ENCODE measurements around the gene ACOT8. TPM values are rescaled to one million over a fixed set of nuclear protein-coding genes. Genes with fewer than 3 reads are reported as not detected.
"Not testable (repeated sequence)": the region's sequence is repeated elsewhere in the genome, so short reads cannot be mapped to it uniquely, and the experiment has no call there.

The ACOT8 gene
- total and polyA plus RNA-seq, 5 experiments from 2014 or later: 29.6 to 46.2 (median 37.5) TPM

DNA sequence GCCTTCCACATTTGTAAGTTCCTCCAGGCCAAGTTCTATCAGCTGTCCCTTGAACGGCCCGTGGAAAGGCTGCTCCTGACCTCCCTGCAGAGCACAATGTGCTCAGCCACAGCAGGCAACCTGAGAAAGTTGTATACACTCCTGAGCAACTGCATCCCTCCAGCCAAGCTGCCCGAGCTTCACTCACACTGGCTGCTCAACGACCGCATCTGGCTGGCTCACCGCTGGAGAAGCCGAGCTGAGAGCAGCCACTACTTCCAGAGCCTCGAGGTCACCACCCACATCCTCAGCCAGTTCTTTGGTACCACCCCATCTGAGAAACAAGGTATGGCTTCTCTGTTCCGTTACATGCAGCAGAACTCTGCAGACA lies 25.9 kb upstream of the ACOT8 start:
- peak overlapping the region in 7 of 10 donors; percentile 40 to 90 (median 70) for H3K27ac Mint-ChIP-seq
- H3K36me3 Mint-ChIP-seq: peaks cover 0 to 29% (median 0%) of the 10 kb centered on the region in 3 donors
- H3K4me3 Mint-ChIP-seq: peak overlapping the region in 9 of 10 donors; percentile 12 to 78 (median 38)
- peaks cover 22 to 49% (median 46%) of the 10 kb centered on the region in 4 donors for H3K4me1 Mint-ChIP-seq
- DNase-seq: no peak
- no peak for ATAC-seq
- no peaks in the 10 kb centered on the region for H3K27me3 Mint-ChIP-seq
- POLR2A ChIA-PET: interaction anchor here (1.1 to 5.0 kb wide), 3 partner anchors 10 to 51 kb away, joined by 3 to 56 read pairs (median 34); partner anchors contain the start of genes ACOT8, PCIF1 and ZSWIM3
- H3K9me3 Mint-ChIP-seq: no peaks in the 10 kb centered on the region

DNA sequence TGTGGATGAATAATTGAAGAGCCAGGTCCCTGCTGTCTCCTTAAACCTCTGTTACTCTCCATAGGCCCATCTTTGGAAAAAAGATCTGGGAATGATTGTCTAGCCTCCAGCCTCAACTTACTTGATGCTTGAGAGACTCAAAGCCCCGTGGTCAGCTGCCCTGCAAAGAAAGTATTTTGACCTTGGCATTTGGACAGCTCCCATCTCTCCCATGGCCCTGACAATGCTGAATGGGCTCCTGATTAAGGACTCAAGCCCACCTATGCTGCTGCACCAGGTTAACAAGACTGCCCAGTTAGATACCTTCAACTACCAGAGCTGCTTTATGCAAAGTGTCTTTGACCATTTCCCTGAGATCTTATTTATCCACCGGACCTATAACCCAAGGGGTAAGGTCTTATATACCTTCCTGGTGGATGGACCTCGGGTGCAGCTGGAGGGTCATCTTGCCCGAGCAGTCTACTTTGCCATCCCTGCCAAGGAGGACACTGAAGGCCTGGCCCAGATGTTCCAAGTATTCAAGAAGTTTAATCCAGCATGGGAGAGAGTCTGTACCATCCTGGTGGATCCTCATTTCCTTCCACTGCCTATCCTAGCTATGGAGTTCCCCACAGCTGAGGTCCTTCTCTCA lies 25.4 kb upstream of the ACOT8 start:
- POLR2A ChIA-PET: interaction anchor here (1.1 to 5.0 kb wide), 9 partner anchors 8 to 90 kb away, joined by 3 to 56 read pairs (median 8); partner anchors contain the start of genes ACOT8, CTSA, NEURL2 and PCIF1
- DNase-seq (no peak), ATAC-seq (no peak)
- Mint-ChIP-seq H3K27me3 (no peaks in the 10 kb centered on the region), H3K9me3 (no peaks in the 10 kb centered on the region), H3K4me3 (peak overlapping the region; percentile 26 to 91 (median 77)), H3K4me1 (peaks cover 22 to 48% (median 44%) of the 10 kb centered on the region in 4 donors), H3K36me3 (peaks cover 0 to 29% (median 0%) of the 10 kb centered on the region in 3 donors), H3K27ac (peak overlapping the region; percentile 20 to 90 (median 76))

GRCh38 chr20:45880988-45881788 lies 24.0 kb upstream of the ACOT8 start, which contains the start of gene ZSWIM1:
TSS of gene ZSWIM1 (plus strand) at chr20:45881227. CDS start at chr20:45882593, 1,366 bp downstream.
- DNase-seq: peak; percentile 91 to 99 (median 98)
- ATAC-seq: peak; percentile 99 to 100
- Mint-ChIP-seq H3K4me1 (peaks cover 20 to 45% (median 39%) of the 10 kb centered on the region in 4 donors), H3K27ac (peak within 1 kb of the TSS; percentile 86 to 98 (median 96)), H3K4me3 (peak within 1 kb of the TSS; percentile 87 to 96 (median 91)), H3K27me3 (no peaks in the 10 kb centered on the region), H3K36me3 (peaks cover 0 to 31% (median 0%) of the 10 kb centered on the region in 3 donors), H3K9me3 (no peaks in the 10 kb centered on the region)
- POLR2A ChIA-PET: interaction anchor here (0.7 to 5.0 kb wide), 14 partner anchors 10 to 91 kb away, joined by 3 to 56 read pairs (median 5); partner anchors contain the start of genes ACOT8, CTSA, DNTTIP1 and NEURL2

DNA sequence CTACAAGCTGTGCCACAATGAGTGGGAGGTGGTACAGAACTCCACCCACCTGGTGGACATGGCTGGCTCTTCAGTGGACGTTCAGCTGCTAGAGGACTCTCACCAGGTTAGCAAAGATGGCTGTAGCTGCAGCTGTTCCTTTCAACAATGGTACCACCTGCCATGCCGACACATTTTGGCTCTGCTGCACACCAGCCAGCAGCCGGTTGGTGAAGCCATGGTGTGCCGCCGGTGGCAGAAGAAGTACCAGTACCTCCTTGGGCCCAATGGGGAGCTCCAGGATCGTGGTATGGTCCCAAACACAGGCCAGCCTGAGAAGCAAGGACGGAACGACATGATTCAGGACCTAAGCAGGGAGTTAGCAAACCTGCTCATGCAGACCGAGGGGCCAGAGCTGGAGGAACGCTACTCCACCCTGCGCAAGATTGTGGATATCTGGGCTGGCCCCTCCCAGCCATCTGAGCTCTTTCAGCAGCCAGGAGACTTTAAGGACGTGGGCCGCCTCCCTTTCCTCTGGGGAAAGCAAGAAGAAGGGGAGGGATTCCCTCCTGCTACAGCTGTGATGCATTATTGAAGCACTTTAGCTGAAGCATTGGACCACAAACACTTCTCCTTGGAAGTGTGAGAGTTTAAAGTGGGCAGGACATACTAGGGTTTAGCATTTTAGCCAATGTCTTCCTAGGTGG lies 21.0 kb upstream of the ACOT8 start:
- DNase-seq: no peak
- no peak for ATAC-seq
- H3K27me3 Mint-ChIP-seq: no peaks in the 10 kb centered on the region
- H3K9me3 Mint-ChIP-seq: no peaks in the 10 kb centered on the region
- peaks cover 13 to 27% (median 25%) of the 10 kb centered on the region in 4 donors for H3K4me1 Mint-ChIP-seq
- H3K36me3 Mint-ChIP-seq: peaks cover 0 to 12% (median 0%) of the 10 kb centered on the region in 3 donors
- POLR2A ChIA-PET: interaction anchor here (0.9 to 1.5 kb wide), 2 partner anchors 30 to 57 kb away, joined by 3 to 5 read pairs; partner anchors contain the start of gene PCIF1
- H3K4me3 Mint-ChIP-seq: no peak overlapping the region
- no peak overlapping the region for H3K27ac Mint-ChIP-seq

DNA sequence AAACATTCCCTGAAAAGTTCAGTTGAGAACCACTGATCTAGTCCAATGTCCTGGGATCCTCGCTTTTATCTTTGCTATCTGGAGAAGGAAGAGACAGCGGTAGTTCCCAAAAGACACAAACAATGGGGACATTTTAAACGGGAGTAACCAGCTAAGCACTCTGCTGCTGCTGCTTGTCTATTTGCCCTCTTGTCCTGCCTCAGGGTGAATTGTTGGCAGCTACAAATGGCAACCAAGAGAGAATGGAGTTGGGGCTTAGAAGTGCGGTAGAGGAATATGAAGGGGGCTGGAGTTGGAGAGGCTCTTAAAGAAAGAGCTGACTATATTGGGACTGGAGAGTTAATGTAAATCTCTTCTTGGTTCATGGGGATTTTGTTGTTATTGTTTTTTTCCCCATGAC lies 17.4 kb upstream of the ACOT8 start:
- no peak for ATAC-seq
- H3K4me3 Mint-ChIP-seq: no peak overlapping the region
- H3K36me3 Mint-ChIP-seq: peaks cover 0 to 10% (median 4%) of the 10 kb centered on the region in 3 donors
- no peak for DNase-seq
- H3K4me1 Mint-ChIP-seq: peaks cover 0 to 1% (median 0%) of the 10 kb centered on the region in 4 donors
- no peaks in the 10 kb centered on the region for H3K27me3 Mint-ChIP-seq
- H3K9me3 Mint-ChIP-seq: no peaks in the 10 kb centered on the region
- no peak overlapping the region for H3K27ac Mint-ChIP-seq
- POLR2A ChIA-PET: interaction anchor here (0.5 kb wide), 1 partner anchor 13 kb away, joined by 4 read pairs; no protein-coding TSS in a partner anchor

DNA sequence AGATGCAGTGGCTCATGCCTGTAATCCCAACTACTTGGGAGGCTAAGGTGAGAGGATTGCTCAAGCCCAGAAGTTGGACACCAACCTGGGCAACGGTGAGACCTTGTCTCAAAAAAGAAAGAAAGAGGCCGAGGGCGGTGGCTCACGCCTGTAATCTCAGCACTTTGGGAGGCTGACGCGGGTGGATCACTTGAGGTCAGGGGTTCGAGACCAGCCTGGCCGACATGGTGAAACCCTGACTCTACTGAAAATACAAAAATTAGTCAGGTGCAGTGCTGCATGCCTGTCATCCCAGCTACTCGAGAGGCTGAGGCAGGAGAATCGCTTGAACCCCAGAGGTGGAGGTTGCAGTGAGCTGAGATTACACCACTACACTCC lies 16.9 kb upstream of the ACOT8 start:
- H3K4me3 Mint-ChIP-seq, DNase-seq, H3K4me1 Mint-ChIP-seq, H3K9me3 Mint-ChIP-seq, H3K27me3 Mint-ChIP-seq, ATAC-seq: not testable (repeated sequence)
- POLR2A ChIA-PET: interaction anchor here (0.5 kb wide), 1 partner anchor 12 kb away, joined by 4 read pairs; no protein-coding TSS in a partner anchor
- Mint-ChIP-seq H3K27ac (peak overlapping the region in 1 of 10 donors; percentile 18), H3K36me3 (peaks cover 0 to 10% (median 4%) of the 10 kb centered on the region in 3 donors)

DNA sequence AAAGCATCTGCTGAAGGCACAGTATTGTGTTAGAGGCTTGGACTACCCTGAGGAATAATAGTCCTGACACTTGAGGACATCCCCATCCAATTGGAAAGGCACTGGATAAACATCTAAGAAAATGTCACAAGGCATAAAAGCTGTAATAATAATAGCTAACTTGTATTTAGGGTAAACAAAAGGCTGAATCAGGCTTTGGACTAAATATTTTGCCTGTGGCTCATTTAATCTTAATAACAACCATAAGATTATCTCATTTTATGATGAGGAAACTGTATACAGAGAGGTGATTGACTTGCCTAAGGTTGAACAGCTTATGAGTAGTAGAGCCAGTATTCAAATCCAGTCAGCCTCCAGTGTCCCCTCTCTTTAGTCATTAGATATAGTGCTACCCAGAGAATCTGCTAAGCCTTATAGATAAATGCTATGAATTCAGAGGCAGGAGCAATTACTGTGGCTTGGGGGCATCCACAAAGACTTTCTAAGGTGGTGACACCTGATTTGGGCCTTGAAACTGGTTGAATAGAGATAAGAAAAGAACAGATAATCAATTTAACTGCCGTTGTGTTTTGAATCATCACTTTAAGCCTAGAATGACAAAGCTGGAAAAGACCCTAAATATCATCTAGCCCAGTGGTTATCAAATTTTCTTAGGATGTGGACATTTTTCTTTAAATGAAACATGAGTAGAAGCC lies 16.4 kb upstream of the ACOT8 start:
- DNase-seq: no peak
- no peaks in the 10 kb centered on the region for H3K9me3 Mint-ChIP-seq
- POLR2A ChIA-PET: no interaction called here
- peaks cover 0 to 1% (median 0%) of the 10 kb centered on the region in 4 donors for H3K4me1 Mint-ChIP-seq
- no peaks in the 10 kb centered on the region for H3K27me3 Mint-ChIP-seq
- no peak for ATAC-seq
- no peak overlapping the region for H3K27ac Mint-ChIP-seq
- H3K36me3 Mint-ChIP-seq: peaks cover 0 to 10% (median 4%) of the 10 kb centered on the region in 3 donors
- no peak overlapping the region for H3K4me3 Mint-ChIP-seq

DNA sequence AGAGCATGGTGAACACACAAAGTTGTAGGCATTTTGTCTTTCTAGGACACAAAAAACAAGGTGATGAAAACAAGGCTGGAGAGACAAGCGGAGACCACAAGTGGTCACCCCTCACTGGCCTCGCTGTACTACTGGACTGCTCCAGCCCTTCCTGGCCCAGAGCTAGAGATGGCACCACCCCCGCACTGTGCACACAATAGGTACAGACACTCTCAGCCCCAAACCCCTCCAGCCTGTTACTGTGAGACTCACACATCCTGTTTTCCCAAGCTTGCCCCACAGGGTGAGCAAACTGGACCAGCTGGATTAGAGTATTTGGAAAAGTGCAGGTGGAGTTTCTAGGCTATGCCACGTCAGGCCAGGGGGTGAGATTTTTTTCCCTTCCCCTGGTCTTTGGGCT lies 15.4 kb upstream of the ACOT8 start:
- ATAC-seq (no peak), DNase-seq (no peak)
- POLR2A ChIA-PET: no interaction called here
- Mint-ChIP-seq H3K36me3 (peaks cover 0 to 12% (median 4%) of the 10 kb centered on the region in 3 donors), H3K9me3 (no peaks in the 10 kb centered on the region), H3K27ac (no peak overlapping the region), H3K4me3 (no peak overlapping the region), H3K4me1 (peaks cover 0 to 1% (median 0%) of the 10 kb centered on the region in 4 donors), H3K27me3 (no peaks in the 10 kb centered on the region)

- ATAC-seq (no peak), DNase-seq (no peak)
- peaks cover 0 to 3% (median 1%) of the 10 kb centered on the region in 4 donors for H3K4me1 Mint-ChIP-seq
- H3K36me3 Mint-ChIP-seq: peaks cover 0 to 10% (median 4%) of the 10 kb centered on the region in 3 donors
- H3K9me3 Mint-ChIP-seq: no peaks in the 10 kb centered on the region
- no peak overlapping the region for H3K4me3 Mint-ChIP-seq
- H3K27ac Mint-ChIP-seq: no peak overlapping the region
- POLR2A ChIA-PET: interaction anchor here (1.1 kb wide), 1 partner anchor 67 kb away, joined by 4 read pairs; the partner anchor contains the start of gene PCIF1
- no peaks in the 10 kb centered on the region for H3K27me3 Mint-ChIP-seq
These were observed 10.6 kb upstream of the ACOT8 start for GRCh38 chr20:45867819-45868176.

DNA sequence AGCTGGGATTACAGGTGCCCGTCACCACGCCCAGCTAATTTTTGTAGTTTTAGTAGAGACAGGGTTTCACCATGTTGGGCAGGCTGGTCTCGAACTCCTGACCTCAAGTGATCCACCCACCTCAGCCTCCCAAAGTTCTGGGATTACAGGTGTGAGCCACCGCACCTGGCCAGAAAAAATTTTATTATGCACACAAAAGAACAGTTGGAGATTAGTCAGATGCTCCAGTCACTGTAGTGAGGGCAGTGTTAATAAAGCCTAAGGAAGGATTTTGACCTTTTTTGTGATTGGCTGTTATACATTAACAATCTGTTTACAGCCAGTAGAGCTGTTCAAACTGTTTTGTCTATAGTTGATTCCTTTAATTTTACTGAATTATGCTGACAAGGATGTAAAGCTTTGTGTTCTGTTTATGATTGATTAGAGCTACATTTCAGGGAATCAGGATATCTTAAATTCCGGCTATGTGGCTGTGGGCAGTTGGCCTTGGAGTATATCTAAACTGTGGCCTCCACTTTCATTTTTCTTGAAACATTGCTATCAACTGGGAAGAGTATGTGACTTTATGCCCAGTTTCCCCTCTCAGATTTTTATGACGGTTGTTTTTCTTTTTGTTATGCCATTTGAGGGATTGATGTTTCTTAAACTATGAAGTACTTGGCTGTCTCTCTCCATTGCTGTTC lies 10.1 kb upstream of the ACOT8 start:
- no peak for DNase-seq
- POLR2A ChIA-PET: interaction anchor here (0.6 to 1.1 kb wide), 2 partner anchors 31 to 67 kb away, joined by 3 to 4 read pairs; partner anchors contain the start of gene PCIF1
- no peak for ATAC-seq
- Mint-ChIP-seq H3K9me3 (no peaks in the 10 kb centered on the region), H3K27ac (no peak overlapping the region), H3K27me3 (no peaks in the 10 kb centered on the region), H3K4me3 (no peak overlapping the region), H3K36me3 (peaks cover 0 to 9% (median 2%) of the 10 kb centered on the region in 3 donors), H3K4me1 (peaks cover 0 to 3% (median 1%) of the 10 kb centered on the region in 4 donors)

- H3K4me3 Mint-ChIP-seq: no peak overlapping the region
- peaks cover 0 to 6% (median 0%) of the 10 kb centered on the region in 3 donors for H3K36me3 Mint-ChIP-seq
- H3K9me3 Mint-ChIP-seq: no peaks in the 10 kb centered on the region
- POLR2A ChIA-PET: interaction anchor here (0.6 kb wide), 1 partner anchor 30 kb away, joined by 3 read pairs; no protein-coding TSS in a partner anchor
- ATAC-seq: no peak
- H3K27ac Mint-ChIP-seq: no peak overlapping the region
- H3K27me3 Mint-ChIP-seq: no peaks in the 10 kb centered on the region
- peaks cover 0 to 4% (median 1%) of the 10 kb centered on the region in 4 donors for H3K4me1 Mint-ChIP-seq
- no peak for DNase-seq
These were observed 9.3 kb upstream of the ACOT8 start for GRCh38 chr20:45866454-45866853.
